Transverse colon (tissue), 4 donors: ENCODE data around the gene ZNF597. TPM values are rescaled to one million over a fixed set of nuclear protein-coding genes. Genes with fewer than 3 reads are reported as not detected.

ENCODE experiments used
- DNase-seq: peaks from one replicate; pipeline ENCODE4 v3.0.0-alpha.2; 2019
- H3K27ac ChIP-seq, 4 donors: fragments of 200-600 bp; sonication (generic); 2 replicates each; pipeline ENCODE4 v1.5.1; 2016 to 2018; ENCODE audit warnings: inconsistent platforms in 4 of 4
- H3K27me3 ChIP-seq: fragments of 200-600 bp; sonication (generic); 2 replicates; pipeline ENCODE4 v1.5.1; 2017; ENCODE audit warnings: inconsistent platforms
- H3K36me3 ChIP-seq, 4 donors: fragments of 200-600 bp; sonication (generic); 2 replicates each; pipeline ENCODE4 v1.5.1; 2017 to 2019; ENCODE audit warnings: inconsistent platforms in 4 of 4
- H3K4me1 ChIP-seq, 4 donors: fragments of 200-600 bp; sonication (generic); 2 replicates each; pipeline ENCODE4 v1.5.1; 2017 to 2020; ENCODE audit warnings: inconsistent platforms in 4 of 4
- H3K4me3 ChIP-seq, 4 donors: fragments of 200-600 bp; sonication (generic); 1 replicate in 1 of 4; 2 replicates in 3 of 4; pipeline versions ENCODE4 v1.5.1 to v1.6.1; 2017 to 2019; ENCODE audit warnings: inconsistent platforms in 4 of 4
- H3K9me3 ChIP-seq, 2 donors: fragments of 200-600 bp; sonication (generic); 2 replicates each; pipeline ENCODE4 v1.5.1; 2017 to 2019; ENCODE audit warnings: inconsistent platforms in 2 of 2
- EP300 ChIP-seq: sonication (generic); formaldehyde crosslinking; IDR thresholded peaks from one replicate; pipeline ENCODE4 v1.6.1; 2017; ENCODE audit warnings: antibody characterized with exemption, low read depth
- POLR2A ChIP-seq: fragments of 450-650 bp; IDR thresholded peaks from one replicate; pipeline ENCODE4 v1.6.1; 2016; ENCODE audit warnings: antibody characterized with exemption, mild to moderate bottlenecking, moderate library complexity
- POLR2AphosphoS5 ChIP-seq, 3 donors: sonication (generic); formaldehyde crosslinking; IDR thresholded peaks; one replicate each; pipeline ENCODE4 v1.6.1; 2016; ENCODE audit warnings: antibody characterized with exemption in 3 of 3
- WGBS, 2 donors: methylation state at CpG; one replicate each; pipeline ENCODE4 v1.1.5; 2018; ENCODE audit warnings: low coverage in 1 of 2; 5-methylcytosine and 5-hydroxymethylcytosine counted together
- in situ Hi-C, 4 donors: fragments of 200-750 bp; cut with MboI; loops; one replicate each; pipeline versions ENCODE4 v1.15.0 to v1.15.1; 2017; ENCODE audit warnings: low sequenced_read_pairs in 3 of 4, low pct_ligation_motif_present in 1 of 4, low pct_unique_long_range_greater_than_20kb in 1 of 4
- intact Hi-C: fragments of 100-400 bp; cut with DNase I; formaldehyde crosslinking; loops from one replicate; pipeline ENCODE4 v1.15.1; 2023; ENCODE audit warnings: low total_unique reads
- total RNA-seq, 4 donors: library from RNA; depleted of rRNA; stranded (reverse); fragments of >200 nt; gene quantifications; one replicate each; pipeline ENCODE4 v1.1.0, GENCODE V29; 2016
- TF ChIP-seq, protein P1 (sequence below), 5 experiments: fragments of 200-600 bp in 3 of 5; fragments of 450-650 bp in 2 of 5; sonication (generic) in 3 of 5; IDR thresholded peaks; 1 replicate in 2 of 5; 2 replicates in 3 of 5; pipeline ENCODE4 v1.5.1; 2016 to 2017; ENCODE audit warnings: antibody characterized with exemption in 5 of 5, inconsistent platforms in 3 of 5, mild to moderate bottlenecking in 2 of 5, moderate library complexity in 1 of 5

ZNF597 gene
- total RNA-seq, 4 donors from 2014 or later = 0.37 to 2.4 (median 0.91) TPM

DNA sequence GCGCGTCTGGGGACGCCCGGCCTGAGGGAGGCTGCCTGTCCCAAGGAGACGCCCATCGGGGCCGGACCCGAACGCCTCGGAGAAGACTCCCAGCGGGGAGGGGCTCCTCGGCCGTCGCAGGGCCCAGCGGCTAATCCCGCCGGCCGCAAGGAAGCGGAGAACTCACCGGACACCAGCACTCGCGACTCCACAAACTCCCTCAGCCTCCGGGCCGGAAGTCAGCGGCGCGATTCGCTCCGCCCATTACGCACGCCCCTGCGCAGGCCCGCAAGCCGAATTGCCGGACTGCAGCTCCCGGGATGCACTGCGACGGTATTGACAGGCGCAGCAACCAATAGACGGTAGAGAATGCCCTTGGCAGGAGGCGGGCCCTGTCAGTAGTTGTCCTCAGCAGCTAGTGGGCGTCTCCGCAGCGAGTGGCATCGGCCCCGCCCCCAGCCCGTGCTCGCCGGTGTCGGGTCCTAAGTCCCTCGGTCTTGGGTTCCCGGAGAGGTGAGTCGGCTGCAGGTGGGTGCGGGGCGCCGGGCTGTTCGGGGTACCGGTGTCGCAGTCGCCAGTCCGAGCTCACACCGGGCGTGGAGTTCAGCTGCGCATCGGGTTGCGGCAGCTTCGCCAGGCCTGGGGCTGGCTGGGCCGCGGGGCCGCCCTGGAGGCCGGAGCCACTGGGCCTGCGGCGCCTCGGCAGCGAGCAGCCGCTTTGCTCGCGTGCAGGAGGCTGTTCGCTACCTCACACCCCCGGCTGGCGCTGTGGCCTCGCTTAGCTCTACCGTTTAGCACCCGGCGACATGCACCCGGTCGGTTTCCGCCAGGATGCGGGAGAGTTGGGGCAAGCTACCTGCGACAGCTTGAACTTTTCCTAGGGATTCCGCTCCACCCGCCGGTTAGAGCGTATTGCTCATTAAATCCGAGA, 42.3 kb downstream of the ZNF597 start, which contains the start of the genes ZNF174 and ZSCAN32:
Gene ZNF174 (plus strand): TSS at position 437 of the 910 bp plus-strand sequence. CDS start 790 bp downstream, outside the sequence.
Gene ZSCAN32 (minus strand): TSS at position 226 of the 910 bp plus-strand sequence. CDS start 3,447 bp downstream, outside the sequence.
- intact Hi-C loops (loop anchor here (2.0 kb wide), 1 partner anchor 58 kb away; no protein-coding TSS in a partner anchor), in situ Hi-C loops (loop anchor here in 2 of 4 donors (10.0 to 25.0 kb wide), 2 partner anchors 89 to 106 kb away; partner anchors contain the start of genes TIGD7 (in 1 of the 2) and ZNF75A (in 1 of the 2))
- DNase-seq = peak; percentile 99
- 0% methylated on average over 3 to 72 of the region's 95 CpGs for WGBS, 2 donors
- Histone ChIP-seq H3K27ac (peak within 1 kb of the TSS; percentile 88 to 92 (median 90)), H3K27me3 (no peaks in the 10 kb centered on the region), H3K4me3 (peak within 1 kb of the TSS; percentile 70 to 90 (median 80)), H3K4me1 (peaks cover 12 to 22% (median 15%) of the 10 kb centered on the region in 4 donors), H3K9me3 (peaks cover 25 to 26% of the 10 kb centered on the region in 2 donors), H3K36me3 (peaks cover 0 to 45% (median 16%) of the 10 kb centered on the region in 4 donors)
- peak; percentile 77 for TF ChIP-seq POLR2A
- TF ChIP-seq, protein P1, sequence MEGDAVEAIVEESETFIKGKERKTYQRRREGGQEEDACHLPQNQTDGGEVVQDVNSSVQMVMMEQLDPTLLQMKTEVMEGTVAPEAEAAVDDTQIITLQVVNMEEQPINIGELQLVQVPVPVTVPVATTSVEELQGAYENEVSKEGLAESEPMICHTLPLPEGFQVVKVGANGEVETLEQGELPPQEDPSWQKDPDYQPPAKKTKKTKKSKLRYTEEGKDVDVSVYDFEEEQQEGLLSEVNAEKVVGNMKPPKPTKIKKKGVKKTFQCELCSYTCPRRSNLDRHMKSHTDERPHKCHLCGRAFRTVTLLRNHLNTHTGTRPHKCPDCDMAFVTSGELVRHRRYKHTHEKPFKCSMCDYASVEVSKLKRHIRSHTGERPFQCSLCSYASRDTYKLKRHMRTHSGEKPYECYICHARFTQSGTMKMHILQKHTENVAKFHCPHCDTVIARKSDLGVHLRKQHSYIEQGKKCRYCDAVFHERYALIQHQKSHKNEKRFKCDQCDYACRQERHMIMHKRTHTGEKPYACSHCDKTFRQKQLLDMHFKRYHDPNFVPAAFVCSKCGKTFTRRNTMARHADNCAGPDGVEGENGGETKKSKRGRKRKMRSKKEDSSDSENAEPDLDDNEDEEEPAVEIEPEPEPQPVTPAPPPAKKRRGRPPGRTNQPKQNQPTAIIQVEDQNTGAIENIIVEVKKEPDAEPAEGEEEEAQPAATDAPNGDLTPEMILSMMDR (IDR thresholded peaks at IDR 0.05) = no peak
- TF ChIP-seq POLR2AphosphoS5 (IDR thresholded peaks at IDR 0.05) = peak; percentile 73 to 85 (median 78)

DNA sequence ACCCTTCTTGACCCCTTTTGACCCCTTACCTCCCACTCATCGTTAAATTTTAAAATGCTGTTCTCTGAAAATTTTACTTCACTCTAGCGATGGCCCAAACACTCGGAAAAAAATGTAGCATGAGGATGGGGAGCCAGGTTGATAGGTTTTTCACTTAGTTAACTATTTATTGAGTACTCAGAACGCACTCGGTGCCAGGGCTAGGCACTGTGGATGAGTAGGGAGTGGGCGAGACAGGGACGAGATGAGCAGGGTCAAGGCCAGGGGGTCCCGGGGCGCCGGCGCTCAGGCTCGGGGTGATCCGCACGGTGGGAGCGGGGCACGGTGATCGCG, 42.9 kb downstream of the ZNF597 start:
- TF ChIP-seq, protein P1 (IDR thresholded peaks at IDR 0.05) = no peak
- no peak for TF ChIP-seq EP300
- TF ChIP-seq POLR2AphosphoS5 (IDR thresholded peaks at IDR 0.05) = no peak
- TF ChIP-seq POLR2A = no peak
- intact Hi-C loops (loop anchor here (2.0 kb wide), 1 partner anchor 58 kb away; no protein-coding TSS in a partner anchor), in situ Hi-C loops (loop anchor here in 2 of 4 donors (10.0 to 25.0 kb wide), 2 partner anchors 88 to 106 kb away; partner anchors contain the start of genes TIGD7 (in 1 of the 2) and ZNF75A (in 1 of the 2))
- H3K27me3 ChIP-seq = no peaks in the 10 kb centered on the region
- H3K4me3 ChIP-seq = peak overlapping the region; percentile 70 to 90 (median 80)
- H3K9me3 ChIP-seq = peaks cover 21 to 23% of the 10 kb centered on the region in 2 donors
- peaks cover 12 to 22% (median 15%) of the 10 kb centered on the region in 4 donors for H3K4me1 ChIP-seq
- DNase-seq = no peak
- H3K36me3 ChIP-seq = peaks cover 0 to 45% (median 15%) of the 10 kb centered on the region in 4 donors
- WGBS, 2 donors = 0 to 1% methylated on average over 3 to 18 of the region's 18 CpGs
- H3K27ac ChIP-seq = peak overlapping the region; percentile 88 to 92 (median 90)

DNA sequence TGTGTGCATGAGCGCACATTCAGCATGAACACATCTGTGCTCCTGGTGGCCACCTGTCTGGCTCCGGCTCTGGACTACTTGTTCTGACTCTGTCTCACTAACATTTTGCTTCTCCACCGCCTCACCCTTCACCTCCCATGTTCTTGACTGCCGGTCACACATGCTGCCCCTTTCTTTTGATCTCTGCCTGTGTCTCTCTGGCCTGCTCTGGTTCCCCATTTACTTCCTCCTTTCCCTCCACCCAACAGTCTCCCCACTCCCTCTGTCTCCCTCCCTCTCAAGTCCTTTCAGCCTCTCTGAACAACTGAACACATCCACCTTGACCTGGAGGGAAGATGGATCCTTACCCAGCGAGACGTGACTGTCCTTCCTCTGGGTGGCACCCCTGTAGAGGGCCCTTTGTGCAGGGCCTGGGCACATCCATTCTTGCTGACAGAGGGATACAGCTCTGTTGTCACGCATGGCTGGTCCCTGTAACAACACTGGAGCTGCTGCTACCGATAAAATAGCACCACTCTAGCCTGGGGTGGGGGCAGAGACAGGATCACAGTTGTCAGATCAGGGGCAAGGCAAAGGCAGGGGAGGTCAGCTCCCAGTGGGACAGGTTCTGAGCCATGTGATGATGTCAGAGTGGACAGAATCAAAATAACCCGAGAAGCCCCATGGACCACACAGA, 53.5 kb downstream of the ZNF597 start:
- H3K4me3 ChIP-seq = no peak overlapping the region
- no peak for DNase-seq
- H3K4me1 ChIP-seq = no peaks in the 10 kb centered on the region
- 92% methylated on average over 9 of the region's 9 CpGs; no CpG with 5 or more reads in 1 of the 2 donors for WGBS, 2 donors
- peaks cover 0 to 83% (median 35%) of the 10 kb centered on the region in 4 donors for H3K36me3 ChIP-seq
- TF ChIP-seq POLR2AphosphoS5 (IDR thresholded peaks at IDR 0.05) = no peak
- TF ChIP-seq, protein P1 (IDR thresholded peaks at IDR 0.05) = no peak
- TF ChIP-seq EP300 = no peak
- no peak for TF ChIP-seq POLR2A
- no peak overlapping the region for H3K27ac ChIP-seq
- in situ Hi-C loops = no loop called here
- H3K27me3 ChIP-seq = no peaks in the 10 kb centered on the region
- H3K9me3 ChIP-seq = peaks cover 38 to 65% of the 10 kb centered on the region in 2 donors
- intact Hi-C loops = no loop called here
